Hindlimb muscle (tissue), 1 donor: ENCODE measurements around the gene TMEM94. TPM values are rescaled to one million over a fixed set of nuclear protein-coding genes. Genes with fewer than 3 reads are reported as not detected.
"Not testable (repeated sequence)": the region's sequence is repeated elsewhere in the genome, so short reads cannot be mapped to it uniquely, and the experiment has no call there.

Experiments used
- DNase-seq: peaks from one replicate; pipeline ENCODE4 v3.0.0-alpha.2; 2013
- polyA plus RNA-seq: library from polyadenylated mRNA; unstranded; fragments of 120-200 nt; gene quantifications from one replicate; pipeline ENCODE4 v1.2.1, GENCODE V29; 2013; ENCODE audit not compliant: insufficient read length

TMEM94 gene
- polyA plus RNA-seq, 1 donor, result 80.0 TPM

GRCh38 chr17:75445896-75446295 is 10.5 kb upstream of the TMEM94 start:
- not testable (repeated sequence) for DNase-seq

GRCh38 chr17:75447951-75448856 is 8.2 kb upstream of the TMEM94 start:
- no peak for DNase-seq

- DNase-seq, result no peak
Measured at GRCh38 chr17:75450270-75450669, 6.2 kb upstream of the TMEM94 start.

GRCh38 chr17:75454193-75454592 is 2.2 kb upstream of the TMEM94 start:
- no peak for DNase-seq

- not testable (repeated sequence) for DNase-seq
Measured at GRCh38 chr17:75454672-75455071, 1.8 kb upstream of the TMEM94 start.

GRCh38 chr17:75456039-75456416 is 407 bp upstream of the TMEM94 start:
- DNase-seq, result no peak

DNA sequence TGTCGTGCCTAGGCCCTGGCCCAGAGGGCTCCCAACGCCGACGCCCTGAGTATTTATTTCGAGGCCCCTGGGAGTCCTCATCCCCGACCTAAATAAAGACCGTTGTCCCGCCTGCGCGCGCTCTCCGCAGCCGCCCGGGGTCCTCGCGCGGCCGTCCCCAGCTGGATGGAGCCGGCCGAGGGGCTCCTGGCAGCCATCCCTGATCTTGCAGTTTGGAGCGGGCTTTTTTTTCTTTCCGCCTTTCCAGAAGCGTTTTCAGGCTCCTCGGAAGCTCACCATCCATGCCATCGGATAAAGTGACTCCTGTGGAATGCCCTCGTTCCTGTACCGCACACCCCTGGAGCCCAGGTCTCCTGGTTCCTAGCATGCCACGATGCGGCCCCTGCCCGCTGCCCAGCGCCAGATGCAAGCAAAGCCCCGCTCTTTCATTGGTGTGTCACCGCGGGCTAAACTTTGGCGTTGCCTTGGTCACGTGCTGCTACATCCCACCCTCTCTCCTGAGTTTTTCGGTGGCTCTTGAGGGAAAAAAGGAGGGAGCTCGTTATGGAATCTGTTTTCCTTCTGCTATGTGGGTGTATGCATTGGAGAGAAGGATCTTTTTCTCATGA is 716 bp downstream of the TMEM94 start:
- DNase-seq, result peak; percentile 62

GRCh38 chr17:75459246-75459589 is 2.8 kb downstream of the TMEM94 start:
- DNase-seq, result no peak

GRCh38 chr17:75459590-75460267 is 3.3 kb downstream of the TMEM94 start:
- no peak for DNase-seq

- DNase-seq, result no peak
Measured at GRCh38 chr17:75460295-75460694, 3.9 kb downstream of the TMEM94 start.

GRCh38 chr17:75463603-75464002 is 7.2 kb downstream of the TMEM94 start:
- DNase-seq, result no peak

GRCh38 chr17:75465039-75465438 is 8.6 kb downstream of the TMEM94 start:
- DNase-seq, result no peak

DNA sequence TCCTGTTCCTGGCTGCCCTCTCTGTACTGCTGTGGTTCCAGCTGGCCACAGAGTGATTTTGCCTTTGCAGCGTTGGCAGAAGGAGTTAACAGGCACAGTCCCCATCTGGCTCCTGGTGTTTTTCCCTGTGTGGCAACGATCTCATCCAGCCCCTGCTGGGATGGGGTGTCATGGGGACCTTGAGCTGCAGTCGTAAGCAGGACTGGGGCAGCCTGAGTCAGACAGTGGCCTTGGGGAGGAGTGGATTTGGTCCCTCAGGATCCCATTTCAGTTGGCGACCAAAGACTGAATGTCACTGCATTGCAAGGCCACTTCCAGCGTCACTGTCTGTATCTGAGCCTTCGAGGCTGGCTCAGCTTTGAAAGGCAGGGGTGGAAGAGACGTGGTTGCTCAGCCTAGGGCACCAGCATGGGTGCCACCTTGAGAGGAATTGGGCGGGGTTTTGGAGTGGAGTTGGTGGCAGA is 11.9 kb downstream of the TMEM94 start:
- DNase-seq, result no peak

- no peak for DNase-seq
Measured at GRCh38 chr17:75468779-75469373, 12.4 kb downstream of the TMEM94 start.

DNA sequence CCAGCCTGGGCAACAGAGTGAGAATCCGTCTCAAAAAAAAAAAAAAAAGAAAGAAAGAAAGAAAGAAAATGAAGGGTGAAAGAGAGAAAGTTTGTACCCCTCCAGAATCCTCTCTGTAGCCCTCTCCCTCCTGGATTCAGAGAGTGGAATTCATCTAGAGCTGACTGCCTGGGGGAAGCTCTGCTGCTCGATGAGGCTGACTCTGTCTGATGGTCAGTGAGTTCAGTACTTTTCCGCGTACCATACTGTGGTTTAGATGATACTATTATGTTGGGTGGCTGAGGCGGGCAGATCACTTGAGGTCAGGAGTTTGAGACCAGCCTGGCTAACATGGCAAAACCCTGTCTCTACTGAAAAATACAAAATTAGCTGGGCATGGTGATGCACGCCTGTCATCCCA is 14.8 kb downstream of the TMEM94 start:
- no peak for DNase-seq

DNA sequence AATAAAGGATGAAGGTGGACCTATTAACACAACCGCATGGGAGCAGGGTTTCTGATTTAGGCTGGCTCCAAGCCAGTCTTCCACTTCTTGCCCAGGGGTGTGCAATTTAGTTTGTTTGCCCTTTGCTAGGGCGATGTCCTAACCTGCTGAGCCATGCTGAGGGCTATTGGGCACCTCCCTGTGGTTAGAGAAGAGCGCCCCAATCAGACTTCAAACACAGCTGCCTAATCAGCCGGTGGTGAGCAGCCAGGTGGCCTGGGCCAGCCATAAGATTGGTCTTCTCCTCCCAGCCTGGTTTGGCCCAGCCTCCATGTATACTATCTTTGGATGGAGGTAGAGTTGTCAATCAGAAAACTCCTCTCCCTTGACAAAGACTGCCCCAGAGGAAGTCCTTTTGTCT is 15.7 kb downstream of the TMEM94 start:
- no peak for DNase-seq

DNA sequence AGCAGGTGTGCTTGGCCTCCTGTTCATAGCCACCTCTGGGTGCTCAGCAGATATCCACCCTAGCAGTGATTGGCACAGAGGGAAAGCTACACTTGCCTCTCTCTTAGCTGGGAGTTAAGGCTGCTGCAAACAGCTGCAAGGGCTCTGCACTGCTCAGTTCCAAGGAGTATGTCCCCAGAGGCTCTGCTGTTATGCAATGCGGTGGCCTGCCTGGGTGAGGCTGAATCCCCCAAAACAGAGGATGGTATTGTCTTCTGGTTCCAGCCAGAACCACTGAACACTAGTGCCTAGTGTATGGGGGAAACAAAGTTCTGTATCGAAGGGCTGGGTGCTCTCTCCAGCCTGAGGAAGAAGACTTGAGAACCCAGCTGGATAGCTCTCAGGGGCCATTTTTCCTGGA is 16.8 kb downstream of the TMEM94 start:
- no peak for DNase-seq

GRCh38 chr17:75474736-75475135 is 18.3 kb downstream of the TMEM94 start:
- DNase-seq, result no peak

- no peak for DNase-seq
Measured at GRCh38 chr17:75475144-75475835, 18.9 kb downstream of the TMEM94 start.

- DNase-seq, result peak; percentile 74
Measured at GRCh38 chr17:75475851-75476250, 19.4 kb downstream of the TMEM94 start.

GRCh38 chr17:75476271-75476671 is 19.8 kb downstream of the TMEM94 start:
- no peak for DNase-seq

DNA sequence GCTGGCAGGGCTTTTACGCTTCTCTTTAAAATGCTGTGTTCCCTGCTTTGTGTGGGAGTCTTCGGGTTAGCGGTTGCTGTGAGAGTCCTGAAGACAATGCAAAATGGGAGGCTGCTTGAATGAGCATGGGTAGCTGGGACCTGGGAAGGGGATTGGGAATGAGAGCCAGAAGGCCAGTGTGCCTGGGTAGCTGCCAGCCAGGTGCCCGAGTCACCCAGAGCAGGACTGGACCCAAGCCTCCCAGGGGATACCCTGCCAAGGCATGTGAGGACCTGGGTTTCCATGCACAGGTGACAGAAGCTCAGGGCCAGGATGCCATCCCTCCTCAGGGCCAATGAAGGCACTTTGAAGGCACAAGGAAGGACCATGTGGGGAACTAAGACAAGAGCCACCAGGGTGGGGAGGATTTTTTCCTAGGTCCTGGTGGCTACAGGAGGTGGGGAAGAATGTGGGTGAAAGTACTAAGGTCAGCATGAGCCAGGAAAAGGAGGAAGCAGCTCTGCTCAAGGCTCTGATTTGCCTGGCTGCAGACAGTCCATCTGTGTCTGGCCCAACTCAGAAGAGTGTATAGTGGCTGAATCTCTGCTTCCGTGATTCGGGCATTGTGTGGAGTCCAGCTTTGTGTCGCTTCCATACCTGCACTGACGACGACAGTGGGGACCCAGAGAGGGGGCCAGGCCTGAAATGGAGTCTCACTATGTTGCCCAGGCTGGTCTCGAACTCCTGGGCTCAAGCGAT is 20.5 kb downstream of the TMEM94 start:
- DNase-seq, result no peak
